RWPE2 (cell line): Measurements from ENCODE around the gene LYSET.

Experiments used
- ATAC-seq: fragments of 200-7000 bp; cut with Tn5 transposase; 3 replicates; pipeline ENCODE4 v1.9.1; 2021; ENCODE audit warnings: low read depth
- DNase-seq: peaks from one replicate; pipeline ENCODE4 v3.0.0-alpha.2; 2020; ENCODE audit warnings: low spot score
- H3K27ac ChIP-seq: fragments of 450-650 bp; 2 replicates; pipeline ENCODE4 v1.5.1; 2017; ENCODE audit warnings: mild to moderate bottlenecking; ENCODE audit not compliant: poor library complexity, severe bottlenecking
- H3K27me3 ChIP-seq: fragments of 250-450 bp; sonication (Bioruptor Pico); 2 replicates; pipeline ENCODE4 v1.5.1; 2021; ENCODE audit warnings: mild to moderate bottlenecking, moderate library complexity; ENCODE audit not compliant: insufficient read depth, poor library complexity, severe bottlenecking
- H3K36me3 ChIP-seq: fragments of 250-450 bp; sonication (Bioruptor Pico); 2 replicates; pipeline ENCODE4 v1.5.1; 2020; ENCODE audit warnings: low read depth, mild to moderate bottlenecking, moderate library complexity
- H3K4me1 ChIP-seq: fragments of 250-450 bp; sonication (Bioruptor Pico); 2 replicates; pipeline ENCODE4 v1.5.1; 2021; ENCODE audit warnings: mild to moderate bottlenecking, moderate library complexity; ENCODE audit not compliant: insufficient read depth, poor library complexity, severe bottlenecking
- H3K4me3 ChIP-seq: fragments of 250-450 bp; sonication (Bioruptor Pico); 2 replicates; pipeline ENCODE4 v1.5.1; 2021; ENCODE audit warnings: mild to moderate bottlenecking, moderate library complexity; ENCODE audit not compliant: severe bottlenecking
- H3K9me3 ChIP-seq: fragments of 250-450 bp; sonication (Bioruptor Pico); 2 replicates; pipeline ENCODE4 v1.5.1; 2021; ENCODE audit warnings: mild to moderate bottlenecking, moderate library complexity; ENCODE audit not compliant: severe bottlenecking
- TF ChIP-seq, protein P1 (sequence below): fragments of 450-650 bp; IDR thresholded peaks from one replicate; pipeline ENCODE4 v1.5.1; 2017; ENCODE audit warnings: mild to moderate bottlenecking, moderate library complexity; ENCODE audit not compliant: poor library complexity, severe bottlenecking

Gene LYSET

DNA sequence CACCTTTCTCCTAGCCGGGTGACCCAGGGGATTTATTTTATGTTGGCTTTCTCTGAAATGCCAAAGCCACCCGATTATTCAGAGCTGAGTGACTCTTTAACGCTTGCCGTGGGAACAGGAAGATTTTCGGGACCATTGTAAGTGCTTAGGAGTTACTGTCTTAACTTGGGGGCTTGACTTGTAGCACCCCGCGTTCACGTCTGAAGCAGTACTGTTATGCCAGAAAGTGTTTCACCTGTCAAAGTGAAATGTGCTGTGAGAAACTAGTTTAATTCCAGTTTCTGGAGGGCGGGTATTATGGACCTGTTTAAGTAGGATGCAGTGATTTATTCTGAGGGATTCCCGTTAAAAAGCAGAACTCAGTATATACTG lies 218 bp downstream of the LYSET start:
- peaks cover 52% of the 10 kb centered on the region for H3K36me3 ChIP-seq
- TF ChIP-seq, protein P1, sequence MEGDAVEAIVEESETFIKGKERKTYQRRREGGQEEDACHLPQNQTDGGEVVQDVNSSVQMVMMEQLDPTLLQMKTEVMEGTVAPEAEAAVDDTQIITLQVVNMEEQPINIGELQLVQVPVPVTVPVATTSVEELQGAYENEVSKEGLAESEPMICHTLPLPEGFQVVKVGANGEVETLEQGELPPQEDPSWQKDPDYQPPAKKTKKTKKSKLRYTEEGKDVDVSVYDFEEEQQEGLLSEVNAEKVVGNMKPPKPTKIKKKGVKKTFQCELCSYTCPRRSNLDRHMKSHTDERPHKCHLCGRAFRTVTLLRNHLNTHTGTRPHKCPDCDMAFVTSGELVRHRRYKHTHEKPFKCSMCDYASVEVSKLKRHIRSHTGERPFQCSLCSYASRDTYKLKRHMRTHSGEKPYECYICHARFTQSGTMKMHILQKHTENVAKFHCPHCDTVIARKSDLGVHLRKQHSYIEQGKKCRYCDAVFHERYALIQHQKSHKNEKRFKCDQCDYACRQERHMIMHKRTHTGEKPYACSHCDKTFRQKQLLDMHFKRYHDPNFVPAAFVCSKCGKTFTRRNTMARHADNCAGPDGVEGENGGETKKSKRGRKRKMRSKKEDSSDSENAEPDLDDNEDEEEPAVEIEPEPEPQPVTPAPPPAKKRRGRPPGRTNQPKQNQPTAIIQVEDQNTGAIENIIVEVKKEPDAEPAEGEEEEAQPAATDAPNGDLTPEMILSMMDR, result no peak
- peak overlapping the region; percentile 75 for H3K4me3 ChIP-seq
- H3K9me3 ChIP-seq, result no peaks in the 10 kb centered on the region
- ATAC-seq, result no peak; the same call in 2 of the 3 replicates
- no peak for DNase-seq
- no peaks in the 10 kb centered on the region for H3K27me3 ChIP-seq
- H3K4me1 ChIP-seq, result peaks cover 17% of the 10 kb centered on the region
- H3K27ac ChIP-seq, result peak overlapping the region; percentile 83

DNA sequence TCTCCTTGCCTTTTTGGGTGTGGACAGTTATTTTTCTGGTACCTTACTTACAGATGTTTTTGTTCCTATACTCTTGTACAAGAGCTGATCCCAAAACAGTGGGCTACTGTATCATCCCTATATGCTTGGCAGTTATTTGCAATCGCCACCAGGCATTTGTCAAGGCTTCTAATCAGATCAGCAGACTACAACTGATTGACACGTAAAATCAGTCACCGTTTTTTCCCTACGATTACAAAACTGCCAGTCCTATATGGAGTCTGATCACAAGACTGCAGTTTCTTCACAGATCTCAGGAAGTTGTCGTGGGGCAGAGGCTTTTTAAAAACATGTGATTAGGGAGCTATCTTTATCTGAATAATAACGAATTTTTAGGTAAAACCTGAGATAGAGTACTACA lies 1.3 kb downstream of the LYSET start:
- Histone ChIP-seq H3K27me3 (no peaks in the 10 kb centered on the region), H3K9me3 (no peaks in the 10 kb centered on the region), H3K36me3 (peaks cover 52% of the 10 kb centered on the region), H3K4me1 (peaks cover 17% of the 10 kb centered on the region), H3K4me3 (no peak overlapping the region), H3K27ac (peak overlapping the region; percentile 83)
- ATAC-seq, result no peak
- TF ChIP-seq, protein P1, result no peak
- no peak for DNase-seq

DNA sequence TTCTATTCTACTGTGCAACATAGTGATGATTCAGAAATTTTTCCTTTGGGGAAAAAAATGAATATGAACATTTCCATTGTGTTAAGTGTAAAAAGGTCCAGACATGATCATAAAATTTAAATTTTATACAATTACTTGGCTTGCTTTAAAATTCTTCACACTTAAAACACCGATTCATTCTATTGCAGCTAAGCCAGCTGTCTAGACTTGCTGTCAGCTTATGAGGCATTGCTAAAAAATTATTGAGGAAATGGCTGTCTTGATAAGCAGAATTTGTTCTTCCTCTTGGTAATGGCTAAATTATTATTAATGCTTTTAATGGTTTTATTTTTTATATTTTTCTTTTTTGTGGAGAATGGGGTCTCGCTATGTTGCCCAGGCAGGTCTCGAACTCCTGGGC lies 1.8 kb downstream of the LYSET start:
- no peaks in the 10 kb centered on the region for H3K9me3 ChIP-seq
- no peaks in the 10 kb centered on the region for H3K27me3 ChIP-seq
- TF ChIP-seq, protein P1, result no peak
- no peak for ATAC-seq
- H3K36me3 ChIP-seq, result peaks cover 50% of the 10 kb centered on the region
- peaks cover 17% of the 10 kb centered on the region for H3K4me1 ChIP-seq
- DNase-seq, result no peak
- peak overlapping the region; percentile 83 for H3K27ac ChIP-seq
- H3K4me3 ChIP-seq, result no peak overlapping the region

GRCh38 chr14:93195316-93195999 lies 10.3 kb downstream of the LYSET start:
- peaks cover 11% of the 10 kb centered on the region for H3K4me1 ChIP-seq
- H3K4me3 ChIP-seq, result no peak overlapping the region
- DNase-seq, result no peak
- H3K9me3 ChIP-seq, result no peaks in the 10 kb centered on the region
- no peaks in the 10 kb centered on the region for H3K36me3 ChIP-seq
- TF ChIP-seq, protein P1, result no peak
- no peak for ATAC-seq
- H3K27ac ChIP-seq, result no peak overlapping the region
- H3K27me3 ChIP-seq, result no peaks in the 10 kb centered on the region

- TF ChIP-seq, protein P1, result no peak
- no peaks in the 10 kb centered on the region for H3K4me1 ChIP-seq
- no peaks in the 10 kb centered on the region for H3K9me3 ChIP-seq
- no peak for ATAC-seq
- DNase-seq, result no peak
- peaks cover 4% of the 10 kb centered on the region; the same call in 1 of the 2 replicates for H3K36me3 ChIP-seq
- no peak overlapping the region for H3K27ac ChIP-seq
- no peaks in the 10 kb centered on the region for H3K27me3 ChIP-seq
- no peak overlapping the region for H3K4me3 ChIP-seq
Observed at GRCh38 chr14:93199031-93199430, 13.9 kb downstream of the LYSET start.
